ENCODE data around the gene PARD6G.

GRCh38 chr18:80137976-80138375, 109.3 kb downstream of the PARD6G start:
- no peak for TF ChIP-seq POLR2A (IDR thresholded peaks at IDR 0.05)
- TF ChIP-seq, protein P1, sequence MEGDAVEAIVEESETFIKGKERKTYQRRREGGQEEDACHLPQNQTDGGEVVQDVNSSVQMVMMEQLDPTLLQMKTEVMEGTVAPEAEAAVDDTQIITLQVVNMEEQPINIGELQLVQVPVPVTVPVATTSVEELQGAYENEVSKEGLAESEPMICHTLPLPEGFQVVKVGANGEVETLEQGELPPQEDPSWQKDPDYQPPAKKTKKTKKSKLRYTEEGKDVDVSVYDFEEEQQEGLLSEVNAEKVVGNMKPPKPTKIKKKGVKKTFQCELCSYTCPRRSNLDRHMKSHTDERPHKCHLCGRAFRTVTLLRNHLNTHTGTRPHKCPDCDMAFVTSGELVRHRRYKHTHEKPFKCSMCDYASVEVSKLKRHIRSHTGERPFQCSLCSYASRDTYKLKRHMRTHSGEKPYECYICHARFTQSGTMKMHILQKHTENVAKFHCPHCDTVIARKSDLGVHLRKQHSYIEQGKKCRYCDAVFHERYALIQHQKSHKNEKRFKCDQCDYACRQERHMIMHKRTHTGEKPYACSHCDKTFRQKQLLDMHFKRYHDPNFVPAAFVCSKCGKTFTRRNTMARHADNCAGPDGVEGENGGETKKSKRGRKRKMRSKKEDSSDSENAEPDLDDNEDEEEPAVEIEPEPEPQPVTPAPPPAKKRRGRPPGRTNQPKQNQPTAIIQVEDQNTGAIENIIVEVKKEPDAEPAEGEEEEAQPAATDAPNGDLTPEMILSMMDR (IDR thresholded peaks at IDR 0.05) = no peak

Measured in thyroid gland (tissue), 4 donors.